ENCODE data around the gene MFSD6L. TPM values are rescaled to one million over a fixed set of nuclear protein-coding genes. Genes with fewer than 3 reads are reported as not detected.

The MFSD6L gene
- total RNA-seq, 1 donor from 2014 or later: 0.95 TPM

- no peak for ATAC-seq
- Histone ChIP-seq H3K4me1 (peaks cover 4% of the 10 kb centered on the region), H3K27me3 (ENCODE audit: low read depth) (peaks cover 19% of the 10 kb centered on the region), H3K9me3 (no peaks in the 10 kb centered on the region), H3K4me3 (no peak overlapping the region), H3K27ac (peak overlapping the region; percentile 7), H3K36me3 (no peaks in the 10 kb centered on the region)
- intact Hi-C loops (cut with DNase I): no loop called here
- DNase-seq: no peak
- TF ChIP-seq CTCF (IDR thresholded peaks at IDR 0.05): no peak
These were observed 4.5 kb downstream of the MFSD6L start for GRCh38 chr17:8794636-8795035.

- no peak overlapping the region for H3K4me3 ChIP-seq
- no peak for TF ChIP-seq CTCF (IDR thresholded peaks at IDR 0.05)
- H3K36me3 ChIP-seq: no peaks in the 10 kb centered on the region
- peaks cover 13% of the 10 kb centered on the region for H3K27me3 ChIP-seq (ENCODE audit: low read depth)
- no peaks in the 10 kb centered on the region for H3K9me3 ChIP-seq
- H3K27ac ChIP-seq: no peak overlapping the region
- no peak for ATAC-seq
- no peak for DNase-seq
- intact Hi-C loops (cut with DNase I): no loop called here
- H3K4me1 ChIP-seq: peaks cover 8% of the 10 kb centered on the region
These were observed 5.5 kb downstream of the MFSD6L start for GRCh38 chr17:8793649-8794048.

GRCh38 chr17:8792646-8793045 lies 6.5 kb downstream of the MFSD6L start:
- ATAC-seq: no peak

GRCh38 chr17:8791910-8792270 lies 7.3 kb downstream of the MFSD6L start:
- ATAC-seq: no peak

More at GRCh38 chr17:8792646-8793045, 6.5 kb downstream of the MFSD6L start:
- Histone ChIP-seq H3K27ac (no peak overlapping the region), H3K4me3 (no peak overlapping the region), H3K4me1 (peaks cover 8% of the 10 kb centered on the region), H3K36me3 (no peaks in the 10 kb centered on the region), H3K9me3 (no peaks in the 10 kb centered on the region), H3K27me3 (ENCODE audit: low read depth) (peaks cover 3% of the 10 kb centered on the region)
- DNase-seq: no peak
- TF ChIP-seq CTCF (IDR thresholded peaks at IDR 0.05): no peak
- intact Hi-C loops (cut with DNase I): no loop called here

GRCh38 chr17:8791248-8791909 lies 7.8 kb downstream of the MFSD6L start:
- no peak for ATAC-seq

More at GRCh38 chr17:8791910-8792270, 7.3 kb downstream of the MFSD6L start:
- H3K9me3 ChIP-seq: no peaks in the 10 kb centered on the region
- H3K27ac ChIP-seq: no peak overlapping the region
- TF ChIP-seq CTCF (IDR thresholded peaks at IDR 0.05): no peak
- intact Hi-C loops (cut with DNase I): no loop called here
- H3K36me3 ChIP-seq: no peaks in the 10 kb centered on the region
- DNase-seq: no peak
- no peak overlapping the region for H3K4me3 ChIP-seq
- H3K27me3 ChIP-seq (ENCODE audit: low read depth): no peaks in the 10 kb centered on the region
- H3K4me1 ChIP-seq: peaks cover 8% of the 10 kb centered on the region

More at GRCh38 chr17:8791248-8791909, 7.8 kb downstream of the MFSD6L start:
- Histone ChIP-seq H3K36me3 (no peaks in the 10 kb centered on the region), H3K4me3 (no peak overlapping the region), H3K27ac (no peak overlapping the region), H3K4me1 (peaks cover 8% of the 10 kb centered on the region), H3K27me3 (ENCODE audit: low read depth) (no peaks in the 10 kb centered on the region), H3K9me3 (no peaks in the 10 kb centered on the region)
- intact Hi-C loops (cut with DNase I): no loop called here
- TF ChIP-seq CTCF (IDR thresholded peaks at IDR 0.05): no peak
- no peak for DNase-seq

Measured in lower lobe of right lung (tissue), 2 donors.